Suppressor macrophage treated with lipopolysaccharide for 1 hour (primary cell): ENCODE data around the gene HIP1.
"Not testable (repeated sequence)": the region's sequence is repeated elsewhere in the genome, so short reads cannot be mapped to it uniquely, and the experiment has no call there.

ENCODE experiments used
- DNase-seq, 3 donors: peaks; one replicate each; pipeline ENCODE4 v3.0.0-alpha.2; 2020 to 2022

Gene HIP1

DNA sequence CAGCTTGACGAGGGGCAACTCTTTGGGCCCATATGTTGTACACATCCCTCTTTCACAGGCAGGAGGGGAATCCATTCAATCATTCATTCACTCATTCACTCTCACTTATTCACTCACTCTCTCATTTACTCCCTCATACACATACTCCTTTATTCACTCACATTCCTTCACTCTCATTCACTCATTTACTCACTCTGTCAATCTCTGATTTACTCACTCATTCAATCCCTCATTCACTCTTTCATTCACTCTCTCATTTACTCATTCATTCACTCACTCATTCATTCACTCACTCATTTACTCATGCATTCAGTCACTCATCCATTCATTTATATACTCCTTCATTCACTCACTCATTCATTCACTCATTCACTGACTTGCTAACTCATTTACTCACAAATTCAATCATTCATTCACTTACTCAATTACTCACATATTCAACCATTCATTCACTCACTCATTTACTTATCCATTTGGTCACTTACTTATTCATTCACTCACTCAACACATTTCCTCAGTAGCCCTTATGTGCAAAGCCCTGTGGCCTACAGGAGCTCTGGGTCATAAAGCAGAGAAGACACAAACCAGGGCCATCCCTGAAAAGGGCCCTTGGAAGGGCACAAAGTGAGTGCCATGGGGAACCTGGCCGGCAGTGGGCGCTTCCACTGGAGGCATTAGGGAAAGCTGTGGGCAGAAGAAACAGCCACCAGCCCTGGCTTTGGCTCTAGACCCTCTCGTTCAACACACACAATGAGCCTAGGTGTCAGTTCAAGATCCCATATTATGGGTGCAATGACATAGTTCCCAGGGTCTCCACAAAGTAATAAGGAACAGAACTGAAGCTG, 26.0 kb downstream of the HIP1 start:
- DNase-seq: no peak

GRCh38 chr7:75711656-75712514, 26.9 kb downstream of the HIP1 start:
- DNase-seq: peak in 2 of 3 donors; percentile 19 to 20

GRCh38 chr7:75711076-75711475, 27.7 kb downstream of the HIP1 start:
- DNase-seq: no peak

DNA sequence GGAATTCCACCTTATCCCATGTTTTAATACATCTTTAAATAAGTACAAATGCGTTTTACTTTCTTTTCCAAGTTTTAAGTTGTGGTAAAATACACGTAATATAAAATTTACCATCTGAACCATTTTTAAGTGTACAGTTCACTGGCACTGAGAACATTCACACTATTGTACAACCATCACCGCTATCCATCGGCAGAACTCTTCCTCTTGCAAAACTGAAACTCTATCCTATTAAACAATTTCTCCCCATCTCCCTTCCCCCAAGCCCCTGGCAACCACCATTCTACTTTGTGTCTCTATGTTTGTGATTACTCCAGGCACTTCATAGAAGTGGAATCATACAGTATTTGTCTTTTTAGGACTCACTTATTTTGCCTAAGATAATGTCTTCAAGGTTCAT, 33.8 kb downstream of the HIP1 start:
- DNase-seq: no peak

DNA sequence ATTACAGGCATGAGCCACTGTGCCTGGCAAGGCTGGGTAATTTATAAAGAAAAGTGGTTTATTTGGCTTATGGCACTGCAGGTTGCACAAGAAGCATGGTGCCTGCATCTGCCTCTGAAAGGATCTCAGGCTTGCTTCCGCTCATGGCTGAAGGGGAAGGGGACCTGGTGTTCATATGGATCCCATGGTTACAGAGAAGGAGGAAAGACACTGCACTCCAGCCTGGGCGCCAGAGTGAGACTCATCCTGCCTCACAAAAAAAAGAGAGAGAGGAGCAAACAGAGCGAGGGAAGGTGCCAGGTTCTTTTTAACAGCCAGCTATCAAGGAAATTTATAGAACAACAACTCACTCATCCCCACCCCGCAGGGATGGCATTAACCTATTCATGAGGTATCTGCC, 36.2 kb downstream of the HIP1 start:
- no peak for DNase-seq

- DNase-seq: no peak
These were observed 38.7 kb downstream of the HIP1 start for GRCh38 chr7:75699993-75700392.

GRCh38 chr7:75698358-75698757, 40.4 kb downstream of the HIP1 start:
- no peak for DNase-seq

DNA sequence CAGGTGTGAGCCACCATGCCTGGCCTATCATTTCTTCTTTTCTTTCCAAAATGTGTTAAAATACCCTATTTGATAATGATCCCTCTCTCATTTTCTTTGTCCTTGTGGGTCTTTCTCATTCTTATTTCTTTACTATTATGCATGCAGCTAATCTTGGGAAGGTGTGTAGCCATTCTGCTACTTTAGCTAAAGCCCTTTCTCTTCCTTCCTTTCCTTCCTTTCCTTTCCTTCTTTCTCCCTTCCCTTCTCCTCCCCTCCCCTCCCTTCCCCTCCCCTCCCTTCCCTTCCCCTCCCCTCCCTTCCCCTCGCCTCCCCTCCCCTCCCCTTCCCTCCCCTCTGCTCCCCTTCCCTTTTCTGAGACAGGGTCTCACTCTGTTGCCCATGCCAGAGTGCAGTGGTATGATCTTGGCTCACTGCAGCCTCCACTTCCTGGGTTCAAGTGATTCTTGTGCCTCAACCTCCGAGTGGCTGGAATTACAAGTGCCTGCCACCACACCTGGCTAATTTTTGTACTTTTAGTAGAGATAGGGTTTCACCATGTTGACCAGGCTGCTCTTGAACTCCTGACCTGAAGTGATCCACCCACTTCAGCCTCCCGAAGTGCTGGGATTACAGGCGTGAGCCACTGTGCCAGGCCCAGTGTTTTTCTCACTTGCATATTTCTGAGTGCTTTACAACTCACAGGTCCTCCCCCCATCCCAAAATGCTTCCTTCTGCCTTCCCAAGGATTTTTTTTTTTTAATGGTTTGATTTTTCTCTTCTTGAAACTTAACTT, 42.3 kb downstream of the HIP1 start:
- DNase-seq: no peak

GRCh38 chr7:75694638-75695399, 43.9 kb downstream of the HIP1 start:
- no peak for DNase-seq

DNA sequence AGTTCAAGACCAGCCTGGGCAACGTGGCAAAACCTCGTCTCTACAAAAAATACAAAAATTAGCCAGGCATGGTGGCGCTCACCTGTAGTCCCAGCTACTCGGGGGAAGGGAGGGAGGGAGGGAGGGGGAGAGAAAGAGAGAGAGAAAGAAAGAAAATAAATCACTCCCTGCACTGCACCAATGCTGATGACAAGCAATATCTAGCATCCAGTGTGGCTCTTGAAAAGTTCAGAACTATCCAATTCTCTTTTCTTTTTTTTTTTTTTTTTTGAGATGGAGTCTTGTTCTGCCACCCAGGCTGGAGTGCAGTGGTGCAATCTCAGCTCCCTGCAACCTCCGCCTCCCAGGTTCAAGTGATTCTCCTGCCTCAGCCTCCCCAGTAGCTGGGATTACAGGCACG, 45.1 kb downstream of the HIP1 start:
- DNase-seq: not testable (repeated sequence)

DNA sequence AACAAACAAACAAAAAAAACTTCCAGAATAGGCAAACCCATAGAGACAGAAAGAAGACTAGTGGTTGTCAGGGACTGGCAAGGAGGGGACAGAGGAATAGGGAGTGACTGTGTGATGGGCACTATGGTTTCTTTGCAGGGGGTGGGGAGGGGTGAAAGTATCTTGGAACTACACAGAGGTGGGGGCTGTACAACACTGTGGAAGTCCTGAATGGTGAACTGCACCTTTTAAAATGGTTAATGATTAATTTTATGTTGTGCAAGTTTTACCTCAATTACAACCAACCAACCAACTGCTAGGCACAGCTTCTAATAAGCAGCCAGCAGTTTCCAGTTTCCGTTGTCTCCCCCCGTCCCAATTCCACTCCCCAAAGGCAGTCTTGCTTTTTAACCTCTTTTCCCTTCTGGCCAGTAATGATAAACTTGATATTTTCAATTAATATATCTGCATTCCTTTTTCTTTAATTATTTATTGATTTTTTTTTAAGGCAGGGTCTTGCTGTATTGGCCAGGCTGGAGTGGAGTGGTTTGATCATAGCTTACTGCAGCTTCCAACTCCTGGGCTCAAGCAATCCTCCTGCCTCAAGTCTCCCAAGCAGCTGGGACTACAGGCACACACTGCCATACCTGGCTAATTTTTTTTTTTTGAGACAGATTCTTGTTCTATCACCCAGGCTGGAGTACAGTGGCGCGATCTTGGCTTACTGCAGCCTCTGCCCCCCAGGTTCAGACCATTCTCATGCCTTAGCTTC, 46.8 kb downstream of the HIP1 start:
- DNase-seq: no peak

DNA sequence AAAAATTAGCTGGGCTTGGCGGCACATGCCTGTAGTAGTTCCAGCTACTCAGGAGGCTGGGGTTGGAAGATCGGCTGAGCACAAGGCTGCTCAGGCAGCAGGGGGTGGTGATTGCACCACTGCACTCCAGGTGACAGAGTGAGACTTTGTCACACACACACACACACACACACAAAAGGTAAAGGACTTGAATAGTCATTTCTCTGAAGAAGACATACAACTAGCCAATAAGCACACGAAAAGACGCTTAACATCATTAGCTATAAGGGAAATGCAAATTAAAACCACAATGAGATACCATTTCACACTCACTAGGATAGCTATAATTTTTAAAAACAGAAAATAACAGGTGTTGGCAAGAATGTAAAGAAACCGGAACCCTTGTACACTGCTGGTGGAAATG, 48.6 kb downstream of the HIP1 start:
- DNase-seq: no peak

- DNase-seq: no peak
These were observed 49.3 kb downstream of the HIP1 start for GRCh38 chr7:75689246-75690099.

- no peak for DNase-seq
These were observed 50.3 kb downstream of the HIP1 start for GRCh38 chr7:75688200-75689136.

DNA sequence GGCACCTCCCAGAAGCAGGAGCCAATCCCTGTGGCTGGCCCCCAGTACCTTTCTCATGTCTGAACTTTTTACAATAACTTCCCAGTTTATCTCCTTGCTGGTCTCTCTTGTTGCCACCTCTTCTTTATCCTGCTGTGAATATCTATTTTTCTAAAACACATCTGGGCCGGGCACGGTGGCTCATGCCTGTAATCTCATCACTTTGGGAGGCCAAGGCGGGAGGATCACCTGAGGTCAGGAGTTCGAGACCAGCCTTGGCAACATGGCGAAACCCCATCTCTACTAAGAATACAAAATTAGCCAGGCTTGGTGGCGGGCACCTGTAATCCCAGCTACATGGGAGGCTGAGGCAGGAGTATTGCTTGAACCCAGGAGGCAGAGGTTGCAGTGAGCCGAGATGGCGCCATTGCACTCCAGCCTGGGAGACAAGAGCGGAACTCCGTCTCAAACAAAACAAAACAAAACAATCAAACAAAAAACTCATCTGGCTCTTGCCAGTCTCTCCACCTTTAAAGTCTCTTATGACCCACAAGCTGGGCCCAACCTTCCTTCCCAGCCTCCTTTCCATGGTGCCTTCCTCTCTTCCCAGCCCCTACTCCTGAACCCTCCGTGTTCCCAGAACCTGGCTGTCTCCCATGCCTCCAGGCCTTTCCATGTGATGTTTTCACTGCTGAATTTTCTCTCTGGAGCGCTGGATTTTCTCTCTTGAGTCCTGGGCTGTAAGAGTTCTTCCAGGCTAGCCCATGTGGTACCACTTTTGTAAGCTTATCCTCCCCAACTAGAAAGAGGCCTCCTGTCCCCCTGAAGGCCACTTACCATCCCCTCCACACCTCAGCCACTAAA, 51.3 kb downstream of the HIP1 start:
- no peak for DNase-seq

DNA sequence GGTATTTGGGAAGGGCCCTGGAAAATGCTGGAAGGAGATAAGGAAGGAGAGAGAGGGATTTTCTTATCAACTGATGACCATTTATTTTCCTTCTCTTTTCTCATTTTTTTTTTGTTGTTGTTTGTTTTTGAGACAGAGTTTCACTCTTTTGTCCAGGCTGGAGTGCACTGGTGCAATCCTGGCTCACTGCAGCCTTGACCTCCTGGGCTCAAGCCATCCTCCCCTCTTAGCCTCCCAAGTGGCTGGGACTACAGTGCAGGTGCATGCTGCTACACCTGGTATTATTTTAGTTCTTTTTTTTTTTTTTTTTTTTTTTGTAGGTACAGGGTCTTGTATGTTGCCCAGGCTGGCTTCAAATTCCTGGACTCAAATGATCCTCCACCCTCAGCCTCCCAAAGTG, 52.2 kb downstream of the HIP1 start:
- DNase-seq: no peak

GRCh38 chr7:75682052-75682451, 56.7 kb downstream of the HIP1 start:
- not testable (repeated sequence) for DNase-seq

- no peak for DNase-seq
These were observed 59.7 kb downstream of the HIP1 start for GRCh38 chr7:75679060-75679459.

- no peak for DNase-seq
These were observed 69.2 kb downstream of the HIP1 start for GRCh38 chr7:75669579-75669978.
